Naive thymus-derived CD4-positive, alpha-beta T cell (primary cell): ENCODE results near the gene B4GALT3. TPM values are rescaled to one million over a fixed set of nuclear protein-coding genes. Genes with fewer than 3 reads are reported as not detected.
A peak's percentile ranks its signal among the peaks of the same experiment; 100 is the strongest.

ENCODE experiments used
- ATAC-seq: fragments of 150-1000 bp; cut with Tn5 transposase; 2 replicates; pipeline ENCODE4 v1.10.0; 2021; ENCODE audit warnings: mild to moderate bottlenecking, moderate library complexity
- CTCF ChIA-PET: fragments of 350-600 bp; sonication (Branson Sonifier 250); formaldehyde crosslinking; loops from one replicate; lab custom pipeline; 2021; ENCODE audit warnings: antibody characterized with exemption; lab: Charles Lee
- POLR2A ChIA-PET: fragments of 350-600 bp; sonication (Branson Sonifier 250); formaldehyde crosslinking; loops from one replicate; lab custom pipeline; 2021; ENCODE audit warnings: antibody characterized with exemption, inconsistent platforms; lab: Charles Lee
- DNase-seq, 9 donors: peaks; one replicate each; pipeline versions ENCODE4 v3.0.0 to v3.0.0-alpha.2; 2020 to 2022; ENCODE audit warnings: mixed read lengths in 1 of 9
- H3K27ac ChIP-seq: one replicate; pipeline ENCODE4 v1.7.0; 2013; ENCODE audit warnings: mild to moderate bottlenecking, low read depth, low read length, moderate library complexity
- H3K27me3 ChIP-seq, 2 donors: one replicate each; pipeline ENCODE4 v1.7.0; 2013; ENCODE audit warnings: low read length in 2 of 2, mild to moderate bottlenecking in 2 of 2, moderate library complexity in 2 of 2; ENCODE audit not compliant: control insufficient read depth in 2 of 2, insufficient read depth in 2 of 2
- H3K36me3 ChIP-seq, 3 experiments: 1 replicate in 2 of 3; 2 replicates in 1 of 3; pipeline ENCODE4 v1.7.0; 2013; ENCODE audit warnings: low read length in 3 of 3, mild to moderate bottlenecking in 3 of 3, moderate library complexity in 1 of 3; ENCODE audit not compliant: insufficient read depth in 3 of 3, control insufficient read depth in 2 of 3
- H3K4me1 ChIP-seq, 2 donors: one replicate each; pipeline ENCODE4 v1.7.0; 2013; ENCODE audit warnings: low read length in 2 of 2, mild to moderate bottlenecking in 2 of 2, moderate library complexity in 1 of 2; ENCODE audit not compliant: control insufficient read depth in 2 of 2, insufficient read depth in 2 of 2
- H3K4me3 ChIP-seq: 2 replicates; pipeline ENCODE4 v1.7.0; 2013; ENCODE audit warnings: mild to moderate bottlenecking, low read length
- H3K9me3 ChIP-seq, 3 experiments: 1 replicate in 2 of 3; 2 replicates in 1 of 3; pipeline ENCODE4 v1.7.0; 2013; ENCODE audit warnings: low read length in 3 of 3; ENCODE audit not compliant: control insufficient read depth in 2 of 3
- H3K27ac Mint-ChIP-seq, 9 donors: one replicate each; pipeline ENCODE4 v1.8.0; 2020 to 2022; ENCODE audit warnings: mixed read lengths in 9 of 9, mild to moderate bottlenecking in 8 of 9, moderate library complexity in 5 of 9, inconsistent platforms in 2 of 9
- H3K27me3 Mint-ChIP-seq, 5 donors: one replicate each; pipeline ENCODE4 v1.8.0; 2021 to 2022; ENCODE audit warnings: mixed read lengths in 5 of 5, mild to moderate bottlenecking in 1 of 5
- H3K36me3 Mint-ChIP-seq, 5 donors: one replicate each; pipeline ENCODE4 v1.8.0; 2020 to 2022; ENCODE audit warnings: mixed read lengths in 5 of 5, mild to moderate bottlenecking in 3 of 5, inconsistent platforms in 1 of 5
- H3K4me1 Mint-ChIP-seq, 7 donors: one replicate each; pipeline ENCODE4 v1.8.0; 2020 to 2022; ENCODE audit warnings: mixed read lengths in 7 of 7, mild to moderate bottlenecking in 3 of 7, inconsistent platforms in 1 of 7
- H3K4me3 Mint-ChIP-seq, 10 donors: one replicate each; pipeline ENCODE4 v1.8.0; 2020 to 2022; ENCODE audit warnings: mild to moderate bottlenecking in 10 of 10, mixed read lengths in 10 of 10, moderate library complexity in 6 of 10, inconsistent platforms in 2 of 10
- H3K9me3 Mint-ChIP-seq, 11 donors: one replicate each; pipeline ENCODE4 v1.8.0; 2020 to 2022; ENCODE audit warnings: mixed read lengths in 11 of 11, mild to moderate bottlenecking in 4 of 11, inconsistent platforms in 1 of 11, moderate library complexity in 1 of 11
- intact Hi-C, 2 donors: fragments of 100-400 bp; cut with micrococcal nuclease; formaldehyde crosslinking; loops; one replicate each; pipeline ENCODE4 v1.15.1; 2023
- polyA plus RNA-seq, 2 donors: library from polyadenylated mRNA; unstranded; fragments of 300-500 nt; fragmentation: Illumina TruSeq; gene quantifications; one replicate each; pipeline ENCODE4 v1.2.3, GENCODE V29; 2021
- total RNA-seq, 6 experiments: library from RNA in 5 of 6; stranded (reverse) in 5 of 6; gene quantifications; 1 replicate in 5 of 6; 2 replicates in 1 of 6; pipeline ENCODE4 v1.2.3 and lab custom pipeline; 2021 to 2026

The B4GALT3 gene
- total RNA-seq (10 to 100 TPM; 40.5 to 83.7 (median 54.3) TPM), polyA plus RNA-seq (10 to 100 TPM; 36.2 to 52.5 TPM), total RNA-seq (lab: John Stamatoyannopoulos, UW) (68.2 reads per million, percentile 77 among the genes with 10 or more reads in this experiment)

DNA sequence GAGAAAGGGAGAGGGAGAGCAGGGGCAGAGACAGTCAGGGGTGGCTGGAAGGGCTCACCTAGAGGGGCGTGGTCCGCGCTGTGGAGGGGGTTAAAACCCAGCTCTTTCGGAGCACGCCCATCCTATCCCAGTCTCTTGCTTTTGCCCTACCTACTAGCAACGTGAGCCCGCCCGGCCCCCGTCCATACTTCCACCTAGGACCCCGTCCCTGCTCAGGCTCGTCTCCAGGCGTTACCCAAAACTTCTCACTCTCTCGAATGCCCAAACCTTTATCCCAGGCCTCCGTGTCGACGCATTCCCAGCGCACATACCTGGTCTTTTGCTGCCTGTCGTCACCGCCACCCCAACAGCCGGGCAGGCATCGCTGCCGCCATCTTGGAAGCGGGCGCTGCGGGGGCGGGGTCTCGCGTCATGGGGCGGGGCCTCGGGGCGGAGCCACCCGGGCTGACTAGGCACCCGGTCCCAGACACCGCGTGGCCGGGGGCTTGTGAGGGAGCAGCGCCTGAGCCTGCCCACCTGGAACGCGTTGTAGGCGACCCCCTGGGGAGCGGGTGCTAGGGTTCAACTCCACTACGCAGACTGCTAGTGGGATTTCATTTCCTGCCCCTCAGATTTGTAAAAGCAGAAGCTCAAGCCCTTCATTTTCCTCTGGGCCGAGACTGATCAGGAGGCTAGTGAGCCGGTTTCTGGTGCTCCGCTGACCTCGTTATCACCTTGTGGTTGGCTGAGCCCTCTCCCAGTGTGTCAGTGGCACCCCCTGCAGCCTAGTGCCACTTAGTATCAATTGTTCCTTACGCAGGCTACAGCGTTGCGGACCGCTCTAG, at the start of gene B4GALT3:
Gene B4GALT3 (minus strand): TSS at position 396 of the 824 bp plus-strand sequence. CDS start 1,447 bp downstream, outside the sequence.
- Mint-ChIP-seq H3K4me1 (peaks cover 54 to 87% (median 74%) of the 10 kb centered on the region in 7 donors), H3K9me3 (no peaks in the 10 kb centered on the region), H3K27ac (peak within 1 kb of the TSS; percentile 94 to 100 (median 97)), H3K4me3 (peak within 1 kb of the TSS; percentile 94 to 100 (median 98)), H3K27me3 (no peaks in the 10 kb centered on the region), H3K36me3 (peaks cover 8 to 28% (median 20%) of the 10 kb centered on the region in 5 donors)
- Histone ChIP-seq H3K27ac (peak within 1 kb of the TSS; percentile 93), H3K36me3 (peaks cover 0 to 40% (median 6%) of the 10 kb centered on the region in 3 experiments), H3K4me3 (peak within 1 kb of the TSS; percentile 93), H3K4me1 (peaks cover 36 to 39% of the 10 kb centered on the region in 2 donors), H3K9me3 (no peaks in the 10 kb centered on the region), H3K27me3 (no peaks in the 10 kb centered on the region)
- intact Hi-C loops, result loop anchor here (1.0 to 2.0 kb wide), 7 partner anchors 8 to 48 kb away; partner anchors contain the start of genes PPOX (in 2 of the 2), NDUFS2 (in 1 of the 2), UFC1 (in 1 of the 2) and USP21 (in 1 of the 2)
- DNase-seq, result peak; percentile 87 to 99 (median 92)
- POLR2A ChIA-PET, result interaction anchor here (0.6 to 3.7 kb wide), 20 partner anchors 8 to 225 kb away, joined by 3 to 49 read pairs (median 4); partner anchors contain the start of genes DEDD, NDUFS2, PPOX and TOMM40L
- peak; percentile 96 for ATAC-seq
- CTCF ChIA-PET, result interaction anchor here (0.7 to 3.4 kb wide), 8 partner anchors 11 to 204 kb away, joined by 3 to 28 read pairs (median 3); partner anchors contain the start of genes NDUFS2, PPOX and TOMM40L

DNA sequence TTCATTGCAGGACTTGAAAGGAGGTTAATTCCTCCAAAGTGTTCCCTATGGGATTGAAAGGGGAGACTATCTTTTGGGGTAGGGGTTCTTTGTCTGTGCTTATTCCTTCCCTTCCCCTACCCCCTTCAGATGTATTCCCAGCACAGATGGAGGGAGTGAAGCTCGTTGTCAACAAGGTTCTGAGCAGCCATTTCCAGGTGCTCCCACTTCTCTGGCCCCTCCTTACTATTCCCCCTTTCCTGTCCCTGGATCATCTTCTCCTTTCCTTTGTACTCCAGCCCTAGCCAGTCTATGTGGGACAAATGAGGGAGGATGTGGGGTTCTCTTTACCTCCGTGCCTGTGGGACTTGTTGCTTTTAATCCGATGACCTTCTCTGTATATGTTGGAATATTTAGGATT, 49.5 kb upstream of the B4GALT3 start:
- H3K9me3 Mint-ChIP-seq, result no peaks in the 10 kb centered on the region
- Histone ChIP-seq H3K4me1 (peaks cover 8 to 24% of the 10 kb centered on the region in 2 donors), H3K4me3 (peak overlapping the region; percentile 73), H3K36me3 (peaks cover 0 to 26% (median 0%) of the 10 kb centered on the region in 3 experiments), H3K27me3 (no peaks in the 10 kb centered on the region), H3K27ac (peak overlapping the region; percentile 70), H3K9me3 (no peaks in the 10 kb centered on the region)
- H3K27me3 Mint-ChIP-seq, result no peaks in the 10 kb centered on the region
- CTCF ChIA-PET, result interaction anchor here (0.7 to 8.2 kb wide), 19 partner anchors 10 to 184 kb away, joined by 3 to 91 read pairs (median 10); partner anchors contain the start of genes CFAP126, FCER1G, NDUFS2 and PPOX
- peak overlapping the region in 8 of 9 donors; percentile 17 to 99 (median 70) for H3K27ac Mint-ChIP-seq
- peak overlapping the region; percentile 74 to 100 (median 98) for H3K4me3 Mint-ChIP-seq
- ATAC-seq (no peak), DNase-seq (no peak)
- peaks cover 19 to 54% (median 41%) of the 10 kb centered on the region in 7 donors for H3K4me1 Mint-ChIP-seq
- POLR2A ChIA-PET, result interaction anchor here (1.0 to 16.8 kb wide), 9 partner anchors 10 to 158 kb away, joined by 3 to 508 read pairs (median 16); partner anchors contain the start of genes ADAMTS4, FCER1G, NDUFS2 and PPOX
- intact Hi-C loops, result loop anchor here (1.0 to 10.0 kb wide), 9 partner anchors 65 to 962 kb away; partner anchors contain the start of genes CFAP126 (in 1 of the 2), DCAF8 (in 1 of the 2), SDHC (in 1 of the 2) and USF1 (in 1 of the 2)
- H3K36me3 Mint-ChIP-seq, result peaks cover 0 to 13% (median 3%) of the 10 kb centered on the region in 5 donors

DNA sequence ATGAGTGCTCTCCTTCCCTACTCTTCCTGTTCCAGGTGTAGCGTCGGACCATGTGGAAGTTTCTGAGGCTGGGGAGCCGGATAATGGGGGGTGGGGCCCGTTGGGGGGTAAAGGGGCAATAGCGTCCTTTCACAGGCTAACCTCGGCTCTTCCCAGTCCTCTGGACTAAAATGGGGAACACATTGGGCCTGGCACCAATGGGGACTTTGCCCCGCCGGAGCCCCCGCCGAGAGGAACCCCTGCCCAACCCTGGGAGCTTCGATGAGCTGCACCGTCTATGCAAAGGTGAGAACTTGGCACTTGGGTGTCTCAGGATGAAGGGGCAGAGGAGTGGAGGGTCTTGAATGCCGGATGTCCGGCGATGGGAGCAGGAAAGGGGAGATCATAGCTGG, 49.0 kb upstream of the B4GALT3 start:
- Histone ChIP-seq H3K4me3 (peak overlapping the region; percentile 73), H3K9me3 (no peaks in the 10 kb centered on the region), H3K4me1 (peaks cover 8 to 24% of the 10 kb centered on the region in 2 donors), H3K36me3 (peaks cover 0 to 26% (median 0%) of the 10 kb centered on the region in 3 experiments), H3K27ac (peak overlapping the region; percentile 70), H3K27me3 (no peaks in the 10 kb centered on the region)
- Mint-ChIP-seq H3K36me3 (peaks cover 0 to 13% (median 3%) of the 10 kb centered on the region in 5 donors), H3K4me3 (peak overlapping the region; percentile 89 to 100 (median 98)), H3K4me1 (peaks cover 19 to 54% (median 41%) of the 10 kb centered on the region in 7 donors), H3K27ac (peak overlapping the region; percentile 69 to 99 (median 97)), H3K27me3 (no peaks in the 10 kb centered on the region), H3K9me3 (no peaks in the 10 kb centered on the region)
- POLR2A ChIA-PET, result interaction anchor here (0.9 to 16.8 kb wide), 16 partner anchors 10 to 205 kb away, joined by 3 to 508 read pairs (median 6); partner anchors contain the start of genes ADAMTS4, B4GALT3, F11R and FCER1G
- CTCF ChIA-PET, result interaction anchor here (0.6 to 8.2 kb wide), 31 partner anchors 10 to 229 kb away, joined by 3 to 91 read pairs (median 5); partner anchors contain the start of genes B4GALT3, CFAP126, FCER1G and NDUFS2
- DNase-seq, result peak in 1 of 9 donors; percentile 30
- ATAC-seq, result no peak
- intact Hi-C loops, result loop anchor here (2.0 to 10.0 kb wide), 6 partner anchors 88 to 962 kb away; partner anchors contain the start of genes CFAP126 (in 1 of the 2), DCAF8 (in 1 of the 2), SDHC (in 1 of the 2) and USF1 (in 1 of the 2)

DNA sequence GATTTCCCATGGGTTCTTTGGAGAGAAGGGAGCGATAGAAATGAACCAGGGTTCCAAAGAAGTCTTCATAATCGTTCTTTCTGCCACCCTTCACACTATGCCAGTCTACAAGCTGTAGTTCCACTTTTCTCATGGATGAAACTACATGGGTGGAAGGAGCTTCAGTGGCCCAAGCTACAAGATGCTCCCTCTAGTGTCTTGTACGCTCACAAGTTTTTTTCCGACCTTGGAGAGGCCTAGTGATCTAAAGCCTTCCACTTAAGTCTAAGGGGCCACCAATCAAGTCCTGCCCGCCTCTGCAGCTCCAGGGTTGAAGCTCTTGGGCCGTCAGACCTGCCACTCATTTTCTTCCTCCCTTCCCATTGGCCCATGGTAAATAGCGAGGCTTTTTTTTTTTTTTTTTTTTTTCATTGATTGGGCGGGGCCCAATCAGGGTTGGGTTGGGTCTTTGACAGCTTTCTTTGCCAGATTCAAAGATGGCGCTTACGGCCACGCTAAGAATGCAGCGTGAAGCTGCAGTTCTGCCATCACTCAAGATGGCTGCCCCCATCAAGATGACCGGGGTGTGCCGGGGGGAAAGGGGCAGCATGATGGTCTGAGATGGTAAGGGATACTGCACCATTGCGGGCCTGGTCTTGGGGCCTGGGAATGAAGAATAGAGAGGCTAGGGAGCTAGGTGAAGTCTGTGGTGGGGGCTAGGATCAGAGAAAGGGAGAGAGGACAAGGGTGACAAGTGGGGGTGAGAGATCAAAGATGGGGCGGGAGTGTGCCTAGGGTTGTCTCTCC, 48.4 kb upstream of the B4GALT3 start, which contains the start of gene TOMM40L:
Gene TOMM40L (plus strand): TSS at position 527 of the 786 bp plus-strand sequence. CDS start 430 bp downstream, outside the sequence.
- ATAC-seq (peak; percentile 95), DNase-seq (peak; percentile 66 to 96 (median 92))
- Histone ChIP-seq H3K4me1 (peaks cover 8 to 24% of the 10 kb centered on the region in 2 donors), H3K27ac (peak within 1 kb of the TSS; percentile 70), H3K9me3 (no peaks in the 10 kb centered on the region), H3K36me3 (peaks cover 0 to 25% (median 0%) of the 10 kb centered on the region in 3 experiments), H3K4me3 (peak within 1 kb of the TSS; percentile 73), H3K27me3 (no peaks in the 10 kb centered on the region)
- Mint-ChIP-seq H3K4me1 (peaks cover 19 to 58% (median 43%) of the 10 kb centered on the region in 7 donors), H3K36me3 (peaks cover 0 to 13% (median 3%) of the 10 kb centered on the region in 5 donors), H3K27me3 (no peaks in the 10 kb centered on the region), H3K4me3 (peak within 1 kb of the TSS; percentile 89 to 100 (median 98)), H3K9me3 (no peaks in the 10 kb centered on the region), H3K27ac (peak within 1 kb of the TSS; percentile 69 to 99 (median 97))
- ChIA-PET POLR2A (interaction anchor here (0.5 to 16.8 kb wide), 17 partner anchors 9 to 204 kb away, joined by 3 to 508 read pairs (median 6); partner anchors contain the start of genes ADAMTS4, B4GALT3, F11R and FCER1G), CTCF (interaction anchor here (0.6 to 8.2 kb wide), 36 partner anchors 10 to 493 kb away, joined by 3 to 91 read pairs (median 4); partner anchors contain the start of genes ADAMTS4, B4GALT3, CFAP126 and FCER1G)
- intact Hi-C loops, result loop anchor here (1.0 to 10.0 kb wide), 16 partner anchors 15 to 961 kb away; partner anchors contain the start of genes B4GALT3 (in 2 of the 2), CFAP126 (in 2 of the 2), NDUFS2 (in 2 of the 2) and PPOX (in 2 of the 2)

DNA sequence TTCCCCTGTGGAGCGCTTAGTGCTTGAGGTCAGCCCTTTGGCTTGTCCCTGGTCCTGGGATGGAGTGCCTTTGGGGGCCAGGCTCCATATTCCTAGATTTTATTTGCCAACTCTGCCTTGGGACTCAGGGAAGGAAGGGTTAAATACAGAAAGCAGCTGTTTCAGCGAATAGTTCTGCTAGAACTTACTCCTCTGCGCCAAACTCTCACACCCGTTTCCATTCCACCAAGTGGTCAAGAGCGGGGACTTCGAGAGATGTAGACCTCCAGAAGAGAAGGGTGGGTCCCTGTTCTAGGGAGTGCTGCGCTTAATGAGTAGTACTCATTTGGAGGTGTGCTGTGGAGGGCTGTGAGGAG, 47.8 kb upstream of the B4GALT3 start:
- peak overlapping the region; percentile 69 to 99 (median 97) for H3K27ac Mint-ChIP-seq
- peak overlapping the region in 7 of 10 donors; percentile 26 to 100 (median 98) for H3K4me3 Mint-ChIP-seq
- no peaks in the 10 kb centered on the region for H3K27me3 ChIP-seq
- no peaks in the 10 kb centered on the region for H3K9me3 Mint-ChIP-seq
- ATAC-seq (no peak), DNase-seq (no peak)
- H3K27ac ChIP-seq, result peak overlapping the region; percentile 42
- CTCF ChIA-PET, result interaction anchor here (0.6 to 8.2 kb wide), 26 partner anchors 9 to 492 kb away, joined by 3 to 91 read pairs (median 4); partner anchors contain the start of genes ADAMTS4, B4GALT3, CFAP126 and FCER1G
- peaks cover 8 to 30% of the 10 kb centered on the region in 2 donors for H3K4me1 ChIP-seq
- H3K27me3 Mint-ChIP-seq, result no peaks in the 10 kb centered on the region
- H3K4me3 ChIP-seq, result no peak overlapping the region
- POLR2A ChIA-PET, result interaction anchor here (0.5 to 16.8 kb wide), 14 partner anchors 9 to 179 kb away, joined by 3 to 508 read pairs (median 8); partner anchors contain the start of genes ADAMTS4, B4GALT3, FCER1G and NDUFS2
- H3K36me3 ChIP-seq, result peaks cover 0 to 20% (median 0%) of the 10 kb centered on the region in 3 experiments
- H3K4me1 Mint-ChIP-seq, result peaks cover 19 to 62% (median 46%) of the 10 kb centered on the region in 7 donors
- no peaks in the 10 kb centered on the region for H3K9me3 ChIP-seq
- intact Hi-C loops, result loop anchor here (1.0 to 10.0 kb wide), 15 partner anchors 15 to 960 kb away; partner anchors contain the start of genes B4GALT3 (in 2 of the 2), CFAP126 (in 2 of the 2), NDUFS2 (in 2 of the 2) and PPOX (in 2 of the 2)
- H3K36me3 Mint-ChIP-seq, result peaks cover 0 to 13% (median 3%) of the 10 kb centered on the region in 5 donors
